Panc1 (cell line): ENCODE data around the gene FAM180B.

ENCODE experiments used
- POLR2AphosphoS5 ChIP-seq: IDR thresholded peaks from 2 replicates; pipeline ENCODE4 v1.6.1; 2012; ENCODE audit warnings: mild to moderate bottlenecking, low read depth, low read length, moderate library complexity
- SIN3A ChIP-seq: IDR thresholded peaks from 2 replicates; pipeline ENCODE4 v1.6.1; 2012; ENCODE audit warnings: low read depth, mild to moderate bottlenecking, low read length, moderate library complexity, borderline replicate concordance; ENCODE audit not compliant: insufficient read depth
- TCF7L2 ChIP-seq: IDR thresholded peaks from 2 replicates; pipeline ENCODE4 v1.6.1; 2011; ENCODE audit warnings: mild to moderate bottlenecking, low read depth, low read length, inconsistent platforms
- TF ChIP-seq, protein P1 (sequence below): fragments of 450-650 bp; IDR thresholded peaks from 2 replicates; pipeline ENCODE4 v1.5.1; 2017; ENCODE audit warnings: mild to moderate bottlenecking
- TF ChIP-seq, protein P2 (sequence below), 2 experiments: IDR thresholded peaks; 2 replicates each; pipeline ENCODE4 v1.6.1; 2011 to 2012; ENCODE audit warnings: low read depth in 2 of 2, control low read depth in 1 of 2, low read length in 1 of 2, mild to moderate bottlenecking in 1 of 2, moderate library complexity in 1 of 2; ENCODE audit not compliant: insufficient read depth in 1 of 2

DNA sequence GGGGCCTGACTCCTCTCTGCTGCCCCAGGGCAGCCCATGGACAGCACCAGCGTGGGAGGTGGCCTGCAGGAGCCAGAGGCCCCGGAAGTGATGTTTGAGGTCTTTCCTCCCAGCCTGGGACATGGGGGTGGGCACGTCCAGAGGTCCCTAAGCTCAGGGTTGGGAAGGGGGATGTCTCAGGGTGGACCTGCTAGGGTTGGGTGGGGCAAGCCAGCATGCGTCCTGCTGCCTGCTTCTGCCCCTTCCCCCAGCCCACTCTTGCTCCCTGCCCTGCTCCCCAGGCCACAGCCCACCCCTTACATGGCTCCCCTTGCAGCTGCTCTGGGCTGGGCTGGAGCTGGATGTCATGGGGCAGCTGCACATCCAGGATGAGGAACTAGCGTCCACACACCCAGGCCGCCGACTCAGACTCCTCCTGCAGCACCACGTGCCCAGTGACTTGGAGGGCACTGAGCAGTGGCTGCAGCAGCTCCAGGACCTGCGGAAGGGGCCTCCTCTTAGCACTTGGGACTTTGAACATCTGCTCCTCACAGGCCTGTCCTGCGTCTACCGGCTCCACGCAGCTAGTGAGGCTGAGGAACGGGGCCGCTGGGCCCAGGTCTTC lies 1.3 kb downstream of the FAM180B start:
- TF ChIP-seq, protein P1, sequence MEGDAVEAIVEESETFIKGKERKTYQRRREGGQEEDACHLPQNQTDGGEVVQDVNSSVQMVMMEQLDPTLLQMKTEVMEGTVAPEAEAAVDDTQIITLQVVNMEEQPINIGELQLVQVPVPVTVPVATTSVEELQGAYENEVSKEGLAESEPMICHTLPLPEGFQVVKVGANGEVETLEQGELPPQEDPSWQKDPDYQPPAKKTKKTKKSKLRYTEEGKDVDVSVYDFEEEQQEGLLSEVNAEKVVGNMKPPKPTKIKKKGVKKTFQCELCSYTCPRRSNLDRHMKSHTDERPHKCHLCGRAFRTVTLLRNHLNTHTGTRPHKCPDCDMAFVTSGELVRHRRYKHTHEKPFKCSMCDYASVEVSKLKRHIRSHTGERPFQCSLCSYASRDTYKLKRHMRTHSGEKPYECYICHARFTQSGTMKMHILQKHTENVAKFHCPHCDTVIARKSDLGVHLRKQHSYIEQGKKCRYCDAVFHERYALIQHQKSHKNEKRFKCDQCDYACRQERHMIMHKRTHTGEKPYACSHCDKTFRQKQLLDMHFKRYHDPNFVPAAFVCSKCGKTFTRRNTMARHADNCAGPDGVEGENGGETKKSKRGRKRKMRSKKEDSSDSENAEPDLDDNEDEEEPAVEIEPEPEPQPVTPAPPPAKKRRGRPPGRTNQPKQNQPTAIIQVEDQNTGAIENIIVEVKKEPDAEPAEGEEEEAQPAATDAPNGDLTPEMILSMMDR: no peak
- TF ChIP-seq TCF7L2 (no peak), POLR2AphosphoS5 (no peak), SIN3A (no peak)
- TF ChIP-seq, protein P2, sequence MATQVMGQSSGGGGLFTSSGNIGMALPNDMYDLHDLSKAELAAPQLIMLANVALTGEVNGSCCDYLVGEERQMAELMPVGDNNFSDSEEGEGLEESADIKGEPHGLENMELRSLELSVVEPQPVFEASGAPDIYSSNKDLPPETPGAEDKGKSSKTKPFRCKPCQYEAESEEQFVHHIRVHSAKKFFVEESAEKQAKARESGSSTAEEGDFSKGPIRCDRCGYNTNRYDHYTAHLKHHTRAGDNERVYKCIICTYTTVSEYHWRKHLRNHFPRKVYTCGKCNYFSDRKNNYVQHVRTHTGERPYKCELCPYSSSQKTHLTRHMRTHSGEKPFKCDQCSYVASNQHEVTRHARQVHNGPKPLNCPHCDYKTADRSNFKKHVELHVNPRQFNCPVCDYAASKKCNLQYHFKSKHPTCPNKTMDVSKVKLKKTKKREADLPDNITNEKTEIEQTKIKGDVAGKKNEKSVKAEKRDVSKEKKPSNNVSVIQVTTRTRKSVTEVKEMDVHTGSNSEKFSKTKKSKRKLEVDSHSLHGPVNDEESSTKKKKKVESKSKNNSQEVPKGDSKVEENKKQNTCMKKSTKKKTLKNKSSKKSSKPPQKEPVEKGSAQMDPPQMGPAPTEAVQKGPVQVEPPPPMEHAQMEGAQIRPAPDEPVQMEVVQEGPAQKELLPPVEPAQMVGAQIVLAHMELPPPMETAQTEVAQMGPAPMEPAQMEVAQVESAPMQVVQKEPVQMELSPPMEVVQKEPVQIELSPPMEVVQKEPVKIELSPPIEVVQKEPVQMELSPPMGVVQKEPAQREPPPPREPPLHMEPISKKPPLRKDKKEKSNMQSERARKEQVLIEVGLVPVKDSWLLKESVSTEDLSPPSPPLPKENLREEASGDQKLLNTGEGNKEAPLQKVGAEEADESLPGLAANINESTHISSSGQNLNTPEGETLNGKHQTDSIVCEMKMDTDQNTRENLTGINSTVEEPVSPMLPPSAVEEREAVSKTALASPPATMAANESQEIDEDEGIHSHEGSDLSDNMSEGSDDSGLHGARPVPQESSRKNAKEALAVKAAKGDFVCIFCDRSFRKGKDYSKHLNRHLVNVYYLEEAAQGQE (IDR thresholded peaks at IDR 0.05; ENCODE audit: insufficient read depth in 1 of 2, low read depth in 2 of 2, low read length in 1 of 2): no peak
